ENCODE data around the gene CD2BP2.
"Not testable (repeated sequence)": the region's sequence is repeated elsewhere in the genome, so short reads cannot be mapped to it uniquely, and the experiment has no call there.

Gene CD2BP2

DNA sequence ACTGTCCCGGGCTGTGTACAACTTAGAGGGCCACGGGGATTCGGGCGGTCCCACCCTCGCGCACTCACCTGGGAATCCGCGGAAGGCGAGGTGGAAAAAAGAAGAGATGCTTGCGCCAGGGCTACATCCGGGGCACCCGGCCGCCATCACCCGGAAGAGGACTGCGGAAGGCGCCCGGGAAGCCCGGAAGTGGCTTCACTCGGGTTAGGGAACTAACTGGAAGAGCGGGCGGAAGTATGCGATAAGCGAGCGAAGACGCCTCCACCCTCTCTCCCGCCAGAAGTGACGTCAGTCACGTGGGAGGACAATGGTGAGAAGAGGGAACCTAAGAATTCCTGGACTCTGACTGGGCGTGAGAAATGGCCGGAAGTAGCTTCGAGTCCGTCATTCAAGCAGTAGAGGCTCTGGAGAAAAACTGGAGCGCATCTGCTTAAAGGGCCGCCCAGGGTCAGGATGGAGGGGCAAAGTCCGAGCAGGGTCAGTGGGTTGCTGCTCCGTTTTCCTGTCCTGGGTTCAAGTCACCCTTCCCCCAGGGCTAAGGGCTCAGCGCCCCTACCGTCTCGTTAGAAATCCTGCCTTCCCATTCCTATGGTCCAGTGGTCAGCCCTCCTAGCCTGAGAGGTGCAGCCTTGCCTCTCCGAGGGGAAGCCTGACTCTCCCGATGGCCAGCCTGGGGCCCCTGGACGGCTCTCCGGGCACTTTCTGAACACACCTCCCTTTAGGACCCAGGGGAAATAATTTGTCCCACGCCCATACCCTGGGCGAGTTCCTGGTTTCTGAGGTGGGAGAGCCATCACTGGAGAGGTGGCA is at the start of gene CD2BP2:
CD2BP2 (minus strand) TSS at position 165 of the 810 bp plus-strand sequence. CDS start 627 bp downstream, outside the sequence.
- peak; percentile 99 for DNase-seq

DNA sequence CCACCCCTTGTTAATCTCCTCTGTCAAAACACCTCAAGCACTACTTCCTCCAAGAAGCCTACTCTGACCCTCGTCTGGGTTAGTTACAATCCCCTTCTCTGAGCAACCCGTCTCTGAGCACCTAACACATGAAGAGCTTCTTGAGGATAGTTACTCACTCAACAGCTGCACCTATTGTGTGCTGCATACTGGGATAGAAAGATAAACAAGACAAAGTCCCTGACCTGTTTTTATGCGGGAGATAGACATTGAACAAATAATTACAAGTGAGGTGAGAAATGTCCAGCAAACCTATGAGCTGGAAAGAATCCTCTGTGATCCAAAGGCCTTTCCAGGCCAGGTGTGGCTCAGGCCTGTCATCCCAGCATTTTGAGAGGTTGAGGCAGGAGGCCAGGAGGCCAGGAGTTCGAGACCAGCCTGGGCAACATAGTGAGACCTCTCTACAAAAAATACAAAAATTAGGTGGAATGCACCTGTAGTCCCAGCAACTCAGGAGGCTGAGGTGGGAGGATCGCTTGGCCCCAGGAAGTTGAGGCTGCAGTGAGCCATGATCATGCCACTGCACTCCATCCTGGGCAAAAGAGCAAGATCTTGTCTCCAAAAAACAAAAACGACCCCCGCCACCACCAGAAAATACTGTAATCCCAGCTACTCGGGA is 46.8 kb upstream of the CD2BP2 start:
- no peak for DNase-seq

DNA sequence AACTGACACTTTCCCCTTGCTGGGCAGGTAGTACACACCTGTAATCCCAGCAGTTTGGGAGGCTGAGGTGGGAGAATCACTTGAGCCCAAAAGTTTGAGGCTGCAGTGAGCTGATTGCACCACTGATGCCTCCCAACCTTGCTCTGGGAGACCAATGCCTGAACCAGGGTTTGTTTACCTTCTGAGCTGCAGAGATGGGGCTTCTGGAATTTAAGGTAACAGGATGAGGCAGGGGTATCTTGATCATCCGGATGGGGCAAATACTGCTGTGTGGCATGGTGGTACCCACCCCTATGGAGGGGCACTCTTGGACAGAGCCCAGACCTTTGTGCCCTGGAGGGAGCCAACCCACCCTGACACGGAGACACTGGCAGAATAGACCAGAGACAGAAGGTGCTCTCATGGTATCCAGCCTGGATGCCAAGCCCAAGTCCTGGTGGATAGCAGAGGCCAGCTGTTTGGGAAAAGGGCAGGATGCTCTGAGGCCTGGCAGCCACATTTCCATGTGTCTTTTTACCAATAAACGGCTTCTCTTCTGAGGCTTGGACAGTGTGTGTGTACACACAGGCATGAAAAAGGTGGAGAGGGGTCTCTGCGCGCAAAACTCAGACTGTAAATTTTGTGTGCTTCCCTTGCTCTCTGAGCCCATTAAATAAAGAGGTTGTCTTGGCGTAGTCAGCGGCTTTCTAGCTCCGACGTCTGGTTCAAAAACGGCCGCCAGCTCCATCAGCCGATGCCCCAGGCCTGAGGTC is 44.5 kb upstream of the CD2BP2 start:
- peak in 1 of 2 experiments; percentile 42 for DNase-seq

DNA sequence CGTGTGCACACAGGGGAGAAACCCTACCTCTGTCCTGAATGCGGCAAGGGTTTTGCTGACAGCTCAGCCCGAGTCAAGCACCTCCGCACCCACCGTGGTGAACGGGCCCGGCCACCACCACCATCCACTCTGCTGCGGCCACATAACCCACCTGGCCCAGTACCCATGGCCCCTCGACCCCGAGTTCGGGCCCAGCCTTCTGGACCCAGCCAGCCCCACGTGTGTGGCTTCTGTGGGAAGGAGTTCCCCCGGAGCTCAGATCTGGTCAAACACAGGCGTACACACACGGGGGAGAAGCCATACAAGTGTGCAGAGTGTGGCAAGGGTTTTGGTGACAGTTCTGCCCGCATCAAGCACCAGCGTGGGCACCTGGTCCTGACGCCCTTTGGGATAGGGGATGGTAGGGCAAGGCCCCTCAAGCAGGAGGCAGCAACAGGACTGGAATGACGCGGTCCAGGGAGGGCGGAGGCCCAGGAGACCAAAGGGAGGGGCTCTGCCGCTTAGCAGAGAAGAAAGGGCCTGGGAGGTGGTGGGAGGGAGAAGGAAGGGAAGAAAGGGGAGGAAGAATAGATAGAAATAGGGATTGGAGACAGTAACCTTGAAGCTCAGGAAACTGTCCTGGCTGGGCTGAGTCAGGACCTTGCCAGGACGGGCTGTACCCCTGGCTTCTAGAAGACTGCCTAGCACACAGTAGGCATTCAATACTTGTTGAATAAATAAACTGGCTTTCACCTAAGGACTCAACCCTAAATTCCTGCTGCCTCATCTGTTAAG is 43.7 kb upstream of the CD2BP2 start:
- DNase-seq = no peak

DNA sequence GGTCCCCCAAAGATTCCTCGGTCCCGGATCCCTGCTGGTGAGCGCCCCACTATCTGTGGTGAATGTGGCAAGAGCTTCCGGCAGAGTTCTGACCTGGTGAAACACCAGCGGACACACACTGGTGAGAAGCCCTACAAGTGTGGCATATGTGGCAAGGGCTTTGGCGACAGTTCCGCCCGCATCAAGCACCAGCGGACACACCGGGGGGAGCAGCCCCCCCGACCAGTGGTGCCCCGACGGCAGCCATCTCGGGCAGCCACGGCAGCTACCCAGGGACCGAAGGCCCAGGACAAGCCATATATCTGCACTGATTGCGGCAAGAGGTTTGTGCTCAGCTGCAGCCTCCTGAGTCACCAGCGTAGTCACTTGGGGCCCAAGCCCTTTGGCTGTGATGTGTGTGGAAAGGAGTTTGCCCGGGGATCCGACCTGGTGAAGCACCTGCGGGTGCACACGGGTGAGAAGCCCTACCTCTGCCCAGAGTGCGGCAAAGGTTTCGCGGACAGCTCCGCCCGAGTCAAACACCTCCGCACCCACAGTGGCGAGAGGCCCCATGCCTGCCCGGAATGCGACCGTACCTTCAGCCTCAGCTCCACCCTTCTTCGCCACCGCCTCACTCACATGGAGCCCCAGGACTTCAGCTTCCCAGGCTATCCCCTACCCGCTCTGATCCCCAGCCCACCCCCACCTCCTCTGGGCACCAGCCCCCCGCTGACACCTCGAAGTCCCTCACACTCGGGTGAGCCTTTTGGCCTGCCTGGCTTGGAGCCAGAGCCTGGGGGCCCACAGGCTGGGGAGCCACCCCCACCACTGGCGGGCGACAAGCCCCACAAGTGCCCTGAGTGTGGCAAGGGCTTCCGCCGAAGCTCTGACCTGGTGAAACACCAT is 42.9 kb upstream of the CD2BP2 start:
- DNase-seq = no peak

DNA sequence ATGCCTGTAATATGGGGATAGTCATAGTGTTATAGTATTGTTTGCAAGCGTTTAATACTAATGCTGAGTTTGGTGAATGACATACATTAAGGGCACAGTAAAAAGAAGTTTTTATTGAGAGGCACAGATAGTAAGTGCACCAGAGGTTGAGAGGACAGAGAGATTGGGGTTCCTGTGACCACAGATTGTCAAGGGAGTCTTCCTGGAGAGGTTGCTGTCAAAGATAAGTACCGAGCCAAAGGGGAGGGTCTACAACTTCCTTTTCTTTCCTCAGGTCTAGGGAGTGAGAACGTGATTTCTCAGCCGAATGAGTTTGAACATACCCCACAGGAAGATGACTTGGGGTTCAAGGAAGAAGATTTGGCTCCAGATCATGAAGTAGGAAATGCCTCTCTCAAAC is 41.9 kb upstream of the CD2BP2 start:
- no peak for DNase-seq

DNA sequence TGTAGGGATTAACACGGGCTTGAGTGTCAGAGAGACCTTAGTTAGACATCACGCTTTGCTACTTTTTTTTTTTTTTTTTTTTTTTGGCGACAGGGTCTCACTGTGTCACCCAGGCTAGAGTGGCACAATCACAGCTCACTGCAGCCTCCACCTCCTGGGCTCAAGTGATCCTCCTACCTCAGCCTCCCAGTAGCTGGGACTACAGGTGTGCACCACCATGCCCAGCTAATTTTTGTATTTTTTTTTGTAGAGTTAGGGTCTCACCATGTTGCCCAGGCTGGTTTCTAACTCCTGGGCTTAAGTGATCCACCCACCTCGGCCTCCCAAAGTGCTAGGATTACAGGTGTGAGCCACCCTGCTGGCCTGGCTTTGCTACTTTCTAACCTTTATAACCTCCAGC is 41.5 kb upstream of the CD2BP2 start:
- not testable (repeated sequence) for DNase-seq

DNA sequence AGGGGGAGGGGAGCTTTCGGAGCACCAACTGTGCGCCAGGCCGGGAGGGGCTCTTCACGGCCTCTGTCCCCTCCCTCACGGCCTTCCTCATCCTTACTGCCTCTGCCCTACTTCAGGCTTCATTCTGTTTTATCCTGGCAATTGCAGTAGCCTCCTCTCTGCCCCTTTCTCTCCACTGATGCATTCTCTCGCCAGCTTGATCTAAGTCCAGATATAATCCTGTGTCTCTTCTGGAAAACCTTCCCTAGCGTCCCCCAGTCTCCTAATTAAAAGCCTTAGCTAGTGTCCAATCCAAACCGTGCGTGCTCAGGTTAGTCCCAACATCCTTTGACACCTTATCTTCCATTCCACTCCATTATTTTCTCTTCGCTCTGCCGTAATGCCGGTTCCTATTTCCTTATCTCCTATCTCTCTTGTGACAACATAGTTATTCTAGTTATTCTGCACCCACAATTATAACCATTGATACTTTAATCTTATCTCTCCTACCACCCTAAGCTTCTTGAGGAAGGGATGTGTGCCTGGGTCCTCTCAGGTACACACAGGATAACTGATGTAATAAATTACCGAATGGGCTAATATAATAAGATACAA is 41.0 kb upstream of the CD2BP2 start:
- DNase-seq = no peak

DNA sequence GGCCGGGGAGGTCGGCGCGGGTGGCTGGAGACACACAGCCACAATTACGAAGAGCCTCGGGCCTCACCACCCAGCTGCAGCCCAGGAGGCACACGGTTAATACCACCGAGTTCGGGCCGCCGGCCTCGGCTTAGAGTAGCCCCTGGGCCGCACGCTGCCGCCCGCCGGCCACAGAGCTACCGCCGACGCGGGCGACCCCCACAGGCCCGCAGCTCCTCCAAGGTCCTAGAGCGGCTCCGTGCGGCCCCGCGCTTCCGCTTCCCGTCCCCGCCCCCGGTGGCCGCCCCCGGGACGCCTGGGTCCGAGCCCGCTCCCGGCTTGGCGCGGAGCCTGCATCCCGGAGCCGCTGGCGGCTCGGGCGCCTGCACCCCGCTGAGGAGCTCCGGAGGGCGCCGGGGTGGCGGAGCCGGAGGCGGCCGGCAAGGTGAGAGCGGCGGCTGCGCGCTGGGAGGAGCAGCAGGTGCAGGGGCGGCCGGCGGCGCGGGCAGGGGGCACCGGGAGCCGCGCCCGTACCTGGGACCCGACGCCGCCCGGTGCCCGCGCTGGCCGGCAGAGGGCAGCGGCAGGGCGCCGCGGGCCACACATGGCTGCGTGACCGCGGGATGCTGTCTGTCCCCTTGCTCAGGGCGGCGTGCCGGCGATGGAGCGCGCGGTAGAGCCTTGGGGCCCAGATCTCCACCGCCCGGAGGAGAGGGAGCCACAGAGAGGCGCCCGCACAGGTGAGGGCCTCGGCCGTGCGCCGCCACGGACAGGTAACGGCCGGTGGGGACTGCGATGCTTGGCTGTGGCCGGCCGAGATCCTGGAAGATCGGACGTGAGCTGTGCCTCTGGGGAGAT is 40.3 kb upstream of the CD2BP2 start, which contains the start of gene ZNF48:
ZNF48 (plus strand) TSS at position 266 of the 837 bp plus-strand sequence; CDS start at position 641, 375 bp downstream.
- peak; percentile 85 to 94 for DNase-seq

DNA sequence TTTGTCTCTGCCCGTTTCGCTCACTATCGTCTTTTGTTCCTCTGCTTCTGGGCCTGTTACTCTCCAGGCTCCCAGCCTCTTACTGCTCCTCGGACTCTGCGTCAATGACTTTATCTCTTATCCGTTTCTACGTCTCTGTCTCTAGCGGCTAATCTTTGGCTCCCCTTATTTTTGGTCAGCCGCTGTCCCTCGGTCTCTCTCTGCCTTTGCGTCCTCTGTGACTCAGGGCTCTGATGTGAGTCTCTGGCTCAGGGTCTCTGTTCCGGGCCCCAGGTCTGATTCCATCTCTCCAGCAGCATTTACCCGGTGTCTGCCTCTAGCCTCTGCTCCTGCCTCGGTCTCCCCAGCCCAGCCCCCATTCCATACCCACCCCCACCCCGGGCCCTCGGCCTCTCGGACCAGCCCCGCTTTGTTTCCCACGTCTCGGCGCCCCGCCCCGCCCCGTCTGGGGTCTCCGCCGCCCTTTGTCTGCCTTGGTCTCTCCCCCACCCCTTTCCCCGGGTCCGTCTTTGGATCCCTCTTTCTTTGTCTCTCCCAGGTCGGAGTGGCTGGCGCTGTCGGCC is 39.6 kb upstream of the CD2BP2 start:
- DNase-seq = no peak

DNA sequence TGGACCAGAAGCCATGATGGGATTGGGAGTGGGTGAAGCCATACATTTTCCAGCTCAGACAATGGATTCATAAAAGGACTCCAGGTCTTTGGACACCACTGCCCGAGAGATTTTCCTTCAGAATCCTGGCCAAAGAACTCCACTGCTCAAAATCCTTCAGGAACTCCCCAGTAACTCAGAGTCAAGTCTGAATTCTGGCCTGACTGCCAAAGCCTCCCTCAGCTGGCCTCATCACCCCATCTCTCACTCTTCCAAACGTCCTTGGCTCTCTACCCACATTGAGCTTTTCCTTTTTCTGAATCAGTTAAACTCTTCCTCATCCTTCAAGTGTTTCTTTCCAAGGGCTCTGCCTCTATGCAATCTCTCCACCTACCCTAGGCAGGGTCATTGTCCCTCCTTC is 28.4 kb upstream of the CD2BP2 start:
- no peak for DNase-seq

DNA sequence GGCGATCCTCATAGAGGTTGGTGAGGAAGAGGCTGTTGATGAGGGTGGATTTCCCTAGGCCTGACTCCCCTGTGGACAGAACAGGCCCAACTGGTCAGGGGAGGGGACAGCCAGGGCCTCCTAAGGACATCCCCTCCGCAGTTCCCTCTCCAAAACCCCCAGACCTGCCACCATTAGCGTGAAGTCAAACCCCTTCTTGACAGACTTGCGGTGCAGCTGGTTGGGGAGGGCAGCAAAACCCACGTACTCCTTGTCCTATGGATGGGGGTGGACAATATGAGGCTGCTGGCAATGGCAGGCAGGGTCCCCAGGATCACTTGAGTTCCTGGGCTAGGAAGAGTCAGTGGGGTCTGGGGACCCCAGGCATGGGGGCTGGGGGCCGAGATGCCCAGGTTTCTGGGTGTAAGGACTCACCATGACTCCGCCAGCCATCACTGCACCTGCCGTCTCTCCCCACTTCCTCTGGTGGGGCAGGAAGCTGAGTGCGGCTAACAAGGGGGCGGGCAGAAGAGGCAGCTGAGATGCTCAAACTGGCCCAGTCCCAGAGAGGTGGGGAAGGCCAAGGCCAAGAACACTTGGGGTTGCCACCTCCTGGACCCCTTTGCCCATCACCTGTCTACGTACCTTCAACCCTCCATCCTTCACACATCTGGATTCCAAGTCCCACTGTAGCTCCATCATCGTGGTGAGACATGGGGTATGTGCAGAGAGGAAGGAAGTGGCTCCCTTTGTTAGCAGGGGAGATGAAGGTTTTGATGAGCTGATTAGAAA is 27.2 kb upstream of the CD2BP2 start, which contains the start of gene SEPTIN1:
SEPTIN1 (minus strand) TSS at position 451 of the 771 bp plus-strand sequence; CDS start at position 432, 19 bp downstream.
- no peak for DNase-seq

DNA sequence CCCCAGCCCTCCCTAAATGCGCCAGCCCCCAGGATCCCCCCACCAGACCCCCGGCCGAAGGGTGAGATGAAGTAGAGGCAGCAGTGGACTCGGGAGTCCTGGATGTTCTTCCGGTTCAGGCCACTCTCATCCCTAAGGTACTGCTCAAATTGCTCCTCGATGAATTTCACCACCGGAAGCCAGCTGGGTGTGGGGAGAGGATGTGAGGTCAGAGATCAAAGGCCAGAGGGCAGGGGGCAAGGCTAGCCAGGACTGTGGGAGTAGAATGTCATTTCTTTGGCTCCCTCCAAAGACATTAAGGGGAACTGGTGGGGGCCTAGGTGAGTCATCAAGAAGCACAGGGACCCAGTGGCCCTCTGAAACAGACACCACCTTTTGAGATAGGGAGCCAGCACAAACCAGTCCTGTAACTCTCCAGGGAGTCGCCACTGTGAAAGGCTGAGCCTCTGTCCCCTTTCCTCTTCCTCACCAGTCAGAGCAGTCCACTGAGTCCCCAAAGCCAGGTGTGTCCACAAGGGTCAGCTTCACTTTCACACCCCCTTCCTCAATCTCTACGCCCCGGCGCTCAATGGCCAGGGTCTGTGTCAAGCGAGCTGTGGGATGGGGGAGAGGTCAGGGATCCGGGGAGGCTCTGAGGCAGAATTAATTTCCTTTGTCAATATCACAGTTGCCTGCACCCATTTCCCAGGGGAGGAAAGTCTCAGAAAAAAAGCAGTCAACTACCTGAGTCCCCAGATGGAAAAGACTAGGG is 26.4 kb upstream of the CD2BP2 start:
- DNase-seq = no peak

DNA sequence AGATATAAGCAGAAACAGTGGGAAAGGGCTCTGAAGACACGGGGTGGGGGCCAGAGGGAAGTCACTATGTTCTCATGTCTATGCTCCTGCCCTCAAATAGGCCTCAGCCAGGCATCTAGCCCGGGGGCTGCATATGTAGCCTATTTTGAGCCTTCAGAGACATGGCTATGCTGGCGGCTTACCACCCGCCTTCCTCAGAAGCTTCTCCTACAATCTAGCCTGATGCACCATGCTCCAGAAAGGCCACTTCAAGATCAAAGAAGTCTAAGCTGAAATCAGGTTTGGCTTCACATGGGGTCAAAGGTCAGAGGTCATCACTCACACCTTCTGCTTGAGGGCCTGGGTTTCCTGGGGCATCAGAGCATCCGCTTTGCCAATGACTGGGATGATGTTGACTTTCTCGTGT is 25.7 kb upstream of the CD2BP2 start:
- no peak for DNase-seq

DNA sequence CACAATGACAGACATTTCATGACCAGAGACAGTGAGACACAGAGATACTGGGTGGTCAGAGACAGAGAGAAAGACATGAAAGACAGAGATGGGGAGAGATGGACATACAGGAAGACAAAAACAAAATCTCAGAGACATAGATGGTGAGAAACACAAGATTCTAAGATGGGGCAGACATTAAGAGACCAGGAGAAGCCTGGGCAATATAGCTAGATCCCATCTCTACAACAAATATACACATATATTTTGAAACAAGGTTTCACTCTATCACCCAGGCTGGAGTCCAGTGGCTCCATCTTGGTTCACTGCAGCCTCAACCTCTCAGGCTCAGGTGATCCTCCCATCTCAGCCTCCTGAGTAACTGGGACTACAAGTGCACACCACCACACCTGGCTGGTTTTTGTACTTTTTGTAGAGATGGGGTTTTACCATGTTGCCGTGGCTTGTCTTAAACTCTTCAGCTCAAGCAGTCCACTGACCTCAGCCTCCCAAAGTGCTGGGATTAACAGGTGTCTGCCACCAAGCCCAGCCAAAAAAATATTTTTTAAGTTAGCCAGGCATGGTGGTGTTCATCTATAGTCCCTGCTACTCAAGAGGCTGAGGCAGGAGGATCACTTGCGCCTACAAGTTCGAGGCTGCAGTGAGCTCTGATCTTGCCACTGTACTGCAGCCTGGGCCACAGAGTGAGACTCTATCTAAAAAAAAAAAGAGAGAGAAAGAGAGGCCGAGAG is 25.1 kb upstream of the CD2BP2 start:
- DNase-seq = no peak

DNA sequence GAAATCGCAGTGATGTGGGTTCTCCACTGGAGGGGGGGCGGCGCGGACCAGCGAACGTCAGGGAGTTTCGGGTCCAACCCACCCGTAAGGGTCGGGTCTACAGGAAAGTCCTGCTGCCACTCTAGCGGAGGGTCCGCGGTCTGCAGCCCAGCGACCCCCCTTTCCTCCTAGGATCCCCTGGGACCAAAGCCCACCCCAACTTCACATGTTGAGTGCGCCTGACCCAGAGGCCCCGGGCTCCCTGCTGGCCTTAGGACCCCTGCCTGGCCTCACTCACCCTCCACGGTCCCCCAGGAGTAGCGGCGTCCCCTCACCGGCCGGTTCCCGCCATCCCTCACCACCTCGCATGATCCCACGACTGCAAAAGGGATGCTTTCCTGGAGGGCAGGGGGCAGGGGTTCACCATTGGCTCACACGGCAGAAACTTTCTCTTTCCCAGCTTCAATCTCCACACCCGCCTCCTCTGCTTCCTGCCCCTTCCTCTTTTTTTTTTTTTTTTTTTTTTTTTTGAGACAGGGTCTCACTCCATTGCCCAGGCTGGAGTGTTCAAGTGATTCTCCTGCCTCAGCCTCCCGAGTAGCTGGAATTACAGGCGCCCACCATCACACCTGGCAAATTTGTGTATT is 24.2 kb upstream of the CD2BP2 start:
- DNase-seq = no peak

Measured in NCI-H524 (cell line).